ENCODE measurements around the gene PCARE. TPM values are rescaled to one million over a fixed set of nuclear protein-coding genes. Genes with fewer than 3 reads are reported as not detected.

Gene PCARE
- total RNA-seq, 1 donor from 2014 or later = not detected

GRCh38 chr2:29014331-29014730, 60.0 kb downstream of the PCARE start:
- Mint-ChIP-seq H3K36me3 (ENCODE audit: low read depth) (no peaks in the 10 kb centered on the region), H3K9me3 (ENCODE audit: low read depth) (no peaks in the 10 kb centered on the region), H3K4me1 (ENCODE audit: low read depth) (peaks cover 45% of the 10 kb centered on the region), H3K27me3 (ENCODE audit: low read depth) (peaks cover 2% of the 10 kb centered on the region), H3K27ac (ENCODE audit: unreplicated experiment) (no peak overlapping the region), H3K4me3 (ENCODE audit: unreplicated experiment) (no peak overlapping the region)
- no peak for DNase-seq (ENCODE audit: low spot score)
- TF ChIP-seq CTCF (IDR thresholded peaks at IDR 0.05) = no peak

GRCh38 chr2:29013057-29013780, 61.1 kb downstream of the PCARE start:
- Mint-ChIP-seq H3K27ac (ENCODE audit: unreplicated experiment) (no peak overlapping the region), H3K27me3 (ENCODE audit: low read depth) (peaks cover 2% of the 10 kb centered on the region), H3K9me3 (ENCODE audit: low read depth) (no peaks in the 10 kb centered on the region), H3K4me3 (ENCODE audit: unreplicated experiment) (no peak overlapping the region), H3K4me1 (ENCODE audit: low read depth) (peaks cover 45% of the 10 kb centered on the region), H3K36me3 (ENCODE audit: low read depth) (no peaks in the 10 kb centered on the region)
- DNase-seq (ENCODE audit: low spot score) = no peak
- TF ChIP-seq CTCF (IDR thresholded peaks at IDR 0.05) = peak; percentile 36

GRCh38 chr2:29012211-29012681, 62.1 kb downstream of the PCARE start:
- no peak for DNase-seq (ENCODE audit: low spot score)
- H3K4me1 Mint-ChIP-seq (ENCODE audit: low read depth) = peaks cover 45% of the 10 kb centered on the region
- H3K27ac Mint-ChIP-seq (ENCODE audit: unreplicated experiment) = no peak overlapping the region

More at GRCh38 chr2:29012211-29012681, 62.1 kb downstream of the PCARE start:
- H3K27me3 Mint-ChIP-seq (ENCODE audit: low read depth) = peaks cover 2% of the 10 kb centered on the region
- H3K9me3 Mint-ChIP-seq (ENCODE audit: low read depth) = no peaks in the 10 kb centered on the region
- H3K36me3 Mint-ChIP-seq (ENCODE audit: low read depth) = no peaks in the 10 kb centered on the region
- TF ChIP-seq CTCF (IDR thresholded peaks at IDR 0.05) = no peak
- no peak overlapping the region for H3K4me3 Mint-ChIP-seq (ENCODE audit: unreplicated experiment)

Other genes starting within 250 kb of the PCARE start
- 8.8 to 12.5 TPM (median 10.1 TPM) in 3 replicates for gene TRMT61B, start 204.2 kb downstream of the PCARE start, total RNA-seq
- gene WDR43, start 179.9 kb downstream of the PCARE start, total RNA-seq = 37.6 to 44.0 TPM (median 39.3 TPM) in 3 replicates
- gene TOGARAM2, start 93.2 kb downstream of the PCARE start, total RNA-seq = 0.07 to 0.72 TPM (median 0.49 TPM) in 3 replicates
- gene CLIP4, start 40.9 kb upstream of the PCARE start, total RNA-seq = 27.7 to 35.6 TPM (median 30.1 TPM) in 3 replicates

Data from chondrocyte (in vitro differentiated cells).